ENCODE results near the gene KYAT1.
"Not testable (repeated sequence)": the region's sequence is repeated elsewhere in the genome, so short reads cannot be mapped to it uniquely, and the experiment has no call there.

KYAT1 gene

GRCh38 chr9:128862401-128862851, 19.3 kb downstream of the KYAT1 start:
- Histone ChIP-seq H3K27me3 (no peaks in the 10 kb centered on the region), H3K4me3 (no peak overlapping the region), H3K9ac (no peak overlapping the region), H3K36me3 (no peaks in the 10 kb centered on the region), H3K4me1 (peaks cover 5 to 38% (median 21%) of the 10 kb centered on the region in 10 experiments; a peak in 19 of 20 replicates), H3K9me3 (replicated peaks in 1 of 11) (no peaks in the 10 kb centered on the region), H4K20me1 (no peaks in the 10 kb centered on the region; a peak in 1 of 22 replicates), H3K4me2 (no peak overlapping the region), H3K27ac (no peak overlapping the region)
- TF ChIP-seq Cebpa-rat (IDR thresholded peaks at IDR 0.05), result no peak

DNA sequence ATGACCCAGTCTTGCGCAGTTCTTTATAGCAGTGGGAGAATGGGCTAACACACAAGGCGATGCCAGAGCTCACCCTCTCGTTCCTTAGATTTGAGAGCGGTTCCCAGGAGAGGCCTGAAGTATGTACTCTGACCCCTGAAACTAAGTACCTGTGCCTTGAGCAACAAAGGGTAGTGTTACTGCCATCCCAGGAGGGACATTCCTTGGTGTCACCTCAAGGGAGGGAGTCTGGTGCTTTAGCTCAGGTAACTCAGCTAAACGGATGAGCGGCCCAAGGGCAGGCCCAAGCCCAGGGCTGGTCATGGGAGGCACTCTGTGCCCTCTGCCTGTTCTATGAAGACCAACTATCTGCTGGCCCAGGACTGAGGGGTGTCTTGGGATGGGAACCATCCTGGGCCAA, 20.2 kb downstream of the KYAT1 start:
- TF ChIP-seq Cebpa-rat (IDR thresholded peaks at IDR 0.05), result no peak
- Histone ChIP-seq H3K4me1 (peaks cover 5 to 30% (median 21%) of the 10 kb centered on the region in 10 experiments; a peak in 19 of 20 replicates), H3K27ac (peak overlapping the region in 3 of 11 experiments; percentile 15 to 46 (median 40); a peak in 5 of 22 replicates), H3K9ac (no peak overlapping the region), H3K9me3 (replicated peaks in 1 of 11) (no peaks in the 10 kb centered on the region), H4K20me1 (no peaks in the 10 kb centered on the region; a peak in 1 of 22 replicates), H3K27me3 (no peaks in the 10 kb centered on the region), H3K4me2 (peak overlapping the region in 4 of 11 experiments; percentile 50 to 72 (median 58); a peak in 8 of 22 replicates), H3K36me3 (no peaks in the 10 kb centered on the region), H3K4me3 (no peak overlapping the region)

GRCh38 chr9:128860937-128861336, 20.8 kb downstream of the KYAT1 start:
- H3K27ac ChIP-seq, result peak overlapping the region in 3 of 11 experiments; percentile 15 to 46 (median 40); a peak in 3 of 22 replicates

DNA sequence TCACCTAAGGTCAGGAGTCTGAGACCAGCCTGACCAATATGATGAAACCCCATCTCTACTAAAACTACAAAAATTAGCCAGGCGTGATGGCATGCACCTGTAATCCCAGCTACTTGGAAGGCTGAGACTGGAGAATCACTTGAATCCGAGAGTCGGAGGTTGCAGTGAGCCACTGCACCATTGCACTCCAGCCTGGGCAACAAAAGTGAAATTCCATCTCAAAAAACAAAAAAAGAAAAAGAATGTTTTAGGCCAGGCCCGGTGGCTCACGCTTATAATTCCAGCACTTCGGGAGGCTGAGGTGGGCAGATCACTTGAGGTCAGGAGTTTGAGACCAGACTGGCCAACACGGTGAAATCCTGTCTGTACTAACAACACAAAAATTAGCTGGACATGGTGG, 23.3 kb downstream of the KYAT1 start:
- H3K27me3 ChIP-seq; H3K36me3 ChIP-seq; H3K4me3 ChIP-seq; H4K20me1 ChIP-seq; H3K27ac ChIP-seq; H3K9ac ChIP-seq; H3K9me3 ChIP-seq (replicated peaks in 1 of 11); H3K4me2 ChIP-seq: not testable (repeated sequence)
- peaks cover 0 to 25% (median 17%) of the 10 kb centered on the region in 10 experiments; a peak in 14 of 20 replicates for H3K4me1 ChIP-seq

More at GRCh38 chr9:128860937-128861336, 20.8 kb downstream of the KYAT1 start:
- no peak overlapping the region for H3K4me3 ChIP-seq
- H3K9me3 ChIP-seq (replicated peaks in 1 of 11), result no peaks in the 10 kb centered on the region
- no peak overlapping the region for H3K9ac ChIP-seq
- peaks cover 5 to 30% (median 21%) of the 10 kb centered on the region in 10 experiments; a peak in 19 of 20 replicates for H3K4me1 ChIP-seq
- H3K4me2 ChIP-seq, result peak overlapping the region in 6 of 11 experiments; percentile 35 to 72 (median 52); a peak in 10 of 22 replicates
- no peak for TF ChIP-seq Cebpa-rat (IDR thresholded peaks at IDR 0.05)
- no peaks in the 10 kb centered on the region; a peak in 1 of 22 replicates for H4K20me1 ChIP-seq
- no peaks in the 10 kb centered on the region for H3K27me3 ChIP-seq
- H3K36me3 ChIP-seq, result no peaks in the 10 kb centered on the region

DNA sequence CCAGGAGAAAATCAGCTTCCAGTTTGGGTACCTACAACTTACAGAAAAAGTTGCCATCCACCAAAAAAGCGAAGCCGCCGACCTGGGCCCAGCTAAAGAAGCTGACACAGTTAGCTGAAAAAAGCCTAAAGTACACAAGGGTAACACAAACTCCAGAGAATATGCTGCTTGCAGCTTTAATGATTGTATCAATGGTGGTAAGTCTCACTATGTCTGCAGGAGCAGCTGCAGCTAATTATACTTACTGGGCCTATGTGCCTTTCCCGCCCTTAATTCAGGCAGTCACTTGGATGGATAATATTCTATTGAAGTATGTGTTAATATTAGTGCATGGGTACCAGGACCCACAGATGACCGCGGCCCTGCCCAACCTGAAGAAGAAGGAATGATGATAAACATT, 27.3 kb downstream of the KYAT1 start:
- not testable (repeated sequence) for H3K4me3 ChIP-seq

DNA sequence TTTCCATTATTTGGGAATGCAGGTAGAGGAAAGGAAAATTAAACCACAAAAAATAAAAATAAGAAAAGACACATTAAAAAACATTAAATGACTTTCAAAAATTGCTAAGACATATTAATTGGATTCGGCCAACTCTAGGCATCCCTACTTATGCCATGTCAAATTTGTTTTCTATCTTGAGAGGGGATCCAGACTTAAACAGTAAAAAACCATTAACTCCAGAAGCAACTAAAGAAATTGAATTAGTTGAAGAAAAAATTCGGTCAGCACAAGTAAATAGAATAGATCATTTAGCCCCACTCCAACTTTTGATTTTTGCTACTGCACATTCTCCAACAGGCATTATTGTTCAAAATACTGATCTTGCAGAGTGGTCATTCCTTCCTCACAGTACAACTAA, 29.1 kb downstream of the KYAT1 start:
- H3K4me2 ChIP-seq, H3K27me3 ChIP-seq, H3K27ac ChIP-seq, H4K20me1 ChIP-seq, H3K9ac ChIP-seq, H3K4me1 ChIP-seq, H3K4me3 ChIP-seq, H3K36me3 ChIP-seq: not testable (repeated sequence)
- H3K9me3 ChIP-seq (replicated peaks in 1 of 11), result peaks cover 11 to 24% (median 19%) of the 10 kb centered on the region in 11 experiments

More for the DNA sequence above, 27.3 kb downstream of the KYAT1 start:
- not testable (repeated sequence) for H4K20me1 ChIP-seq, H3K27me3 ChIP-seq, H3K4me1 ChIP-seq, H3K27ac ChIP-seq, H3K36me3 ChIP-seq, H3K4me2 ChIP-seq
- H3K9me3 ChIP-seq (replicated peaks in 1 of 11), result peaks cover 11 to 17% (median 16%) of the 10 kb centered on the region in 11 experiments
- H3K9ac ChIP-seq, result 0 out of 22 replicates have a peak overlapping the region, but pooled peaks of 1 of the 11 experiments have one; percentile 7

DNA sequence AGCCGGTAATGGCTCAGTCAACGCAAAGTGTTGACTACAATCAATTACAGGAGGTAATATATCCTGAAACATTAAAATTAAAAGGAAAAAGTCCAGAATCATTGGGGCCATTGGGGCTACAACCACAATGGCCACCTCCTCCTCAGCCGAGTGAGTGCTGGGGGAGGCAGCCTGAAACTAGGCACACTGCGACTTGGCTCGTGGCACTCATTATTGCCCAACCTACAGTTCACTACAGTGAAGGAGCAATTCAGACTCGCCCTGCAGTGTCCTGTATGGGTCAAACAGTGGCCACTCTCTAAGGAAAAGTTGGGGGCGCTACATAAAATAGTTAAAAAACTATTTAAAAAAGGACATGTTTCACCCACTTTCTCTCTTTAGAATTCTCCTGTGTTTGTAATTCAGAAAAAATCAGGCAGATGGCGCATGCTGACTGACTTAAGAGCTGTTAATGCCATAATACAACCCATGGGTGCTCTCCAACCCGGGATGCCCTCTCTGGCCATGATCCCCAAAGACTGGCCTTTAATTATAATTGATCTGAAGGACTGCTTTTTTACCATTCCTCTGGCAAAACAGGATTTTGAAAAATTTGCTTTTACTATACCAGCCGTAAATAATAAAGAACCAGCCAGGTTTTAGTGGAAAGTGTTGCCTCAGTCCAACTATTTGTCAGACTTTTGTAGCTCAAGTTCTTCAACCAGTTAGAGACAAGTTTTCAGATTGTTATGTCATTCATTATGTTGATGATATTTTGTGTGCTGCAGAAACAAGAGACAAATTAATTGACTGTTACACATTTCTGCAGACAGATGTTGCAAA, 29.8 kb downstream of the KYAT1 start:
- not testable (repeated sequence) for H3K4me1 ChIP-seq, H3K4me3 ChIP-seq, H3K36me3 ChIP-seq, H3K4me2 ChIP-seq, H3K27me3 ChIP-seq, H4K20me1 ChIP-seq, H3K9ac ChIP-seq, H3K27ac ChIP-seq
- peaks cover 11 to 26% (median 19%) of the 10 kb centered on the region in 11 experiments for H3K9me3 ChIP-seq (replicated peaks in 1 of 11)

GRCh38 chr9:128851024-128851423, 30.7 kb downstream of the KYAT1 start:
- Histone ChIP-seq H3K9me3 (replicated peaks in 1 of 11) (peaks cover 11 to 26% (median 19%) of the 10 kb centered on the region in 11 experiments), H3K4me1 (peaks cover 0 to 16% (median 14%) of the 10 kb centered on the region in 10 experiments; a peak in 15 of 20 replicates)
- H3K9ac ChIP-seq, H3K36me3 ChIP-seq, H3K4me3 ChIP-seq, H3K27me3 ChIP-seq, H3K4me2 ChIP-seq, H3K27ac ChIP-seq, H4K20me1 ChIP-seq: not testable (repeated sequence)

DNA sequence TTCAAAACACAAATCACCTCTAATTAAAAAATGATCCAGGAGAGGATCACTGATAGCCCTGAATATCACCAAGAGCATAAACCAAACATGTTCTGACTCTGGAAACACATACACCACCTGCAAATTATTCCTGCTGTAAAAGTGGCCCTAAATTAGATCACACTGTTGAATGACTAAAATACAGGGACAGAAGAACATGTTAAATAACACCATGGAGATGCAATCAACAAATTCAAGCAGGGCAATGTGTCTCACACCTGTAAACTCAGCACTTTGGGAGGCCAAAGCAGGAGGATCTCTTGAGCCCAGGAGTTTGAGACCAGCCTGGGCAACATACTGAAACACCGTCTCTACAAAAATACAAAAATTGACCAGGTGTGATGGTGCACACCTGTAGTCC, 33.9 kb downstream of the KYAT1 start:
- H3K27ac ChIP-seq, result no peak overlapping the region

More for the DNA sequence above, 33.9 kb downstream of the KYAT1 start:
- Histone ChIP-seq H4K20me1 (peaks cover 0 to 7% (median 0%) of the 10 kb centered on the region in 11 experiments; a peak in 4 of 22 replicates), H3K9me3 (replicated peaks in 1 of 11) (peaks cover 11 to 26% (median 19%) of the 10 kb centered on the region in 11 experiments), H3K4me2 (peak overlapping the region in 1 of 11 experiments; percentile 61; a peak in 1 of 22 replicates), H3K9ac (no peak overlapping the region), H3K4me3 (no peak overlapping the region), H3K27me3 (no peaks in the 10 kb centered on the region), H3K36me3 (peaks cover 0 to 10% (median 3%) of the 10 kb centered on the region in 11 experiments; a peak in 10 of 22 replicates), H3K4me1 (peaks cover 0 to 29% (median 27%) of the 10 kb centered on the region in 10 experiments; a peak in 15 of 20 replicates)
- TF ChIP-seq Cebpa-rat (IDR thresholded peaks at IDR 0.05), result no peak
